Caco-2 (cell line): ENCODE measurements around the gene UNC5B. TPM values are rescaled to one million over a fixed set of nuclear protein-coding genes. Genes with fewer than 3 reads are reported as not detected.

Experiments
- BruUV-seq: library from RNA; stranded (reverse); fragments of 400-500 nt; replicated peaks from 2 replicates; lab custom pipeline; 2021; lab: Mats Ljungman, UMichigan
- CTCF ChIA-PET: fragments of 300-600 bp; sonication (Branson Sonifier 250); formaldehyde crosslinking; loops from one replicate; lab custom pipeline; 2022; ENCODE audit warnings: antibody characterized with exemption; lab: Charles Lee
- POLR2A ChIA-PET: fragments of 300-600 bp; sonication (Branson Sonifier 250); formaldehyde crosslinking; loops from one replicate; lab custom pipeline; 2022; ENCODE audit warnings: antibody characterized with exemption; lab: Charles Lee
- DNase-seq, 2 experiments: peaks; one replicate each; pipeline versions ENCODE4 v3.0.0 to v3.0.0-alpha.2; 2020 to 2022
- H3K27me3 ChIP-seq: replicated peaks from 2 replicates; pipeline ENCODE4 v1.6.0; 2011; ENCODE audit warnings: low read length; ENCODE audit not compliant: control insufficient read depth, insufficient read depth
- H3K36me3 ChIP-seq: 2 replicates; pipeline ENCODE4 v1.5.1; 2011; ENCODE audit warnings: low read length; ENCODE audit not compliant: control insufficient read depth, insufficient read depth
- H3K4me1 ChIP-seq: fragments of 250-450 bp; sonication (Bioruptor Pico); 2 replicates; pipeline ENCODE4 v1.5.1; 2020; ENCODE audit warnings: mild to moderate bottlenecking
- H3K4me3 ChIP-seq: 2 replicates; pipeline ENCODE4 v1.5.1; 2011; ENCODE audit warnings: low read depth, mild to moderate bottlenecking, control low read depth, low read length
- H3K9me3 ChIP-seq: fragments of 250-450 bp; sonication (Bioruptor Pico); 2 replicates; pipeline ENCODE4 v1.5.1; 2020; ENCODE audit warnings: mild to moderate bottlenecking, moderate library complexity
- H3K27ac Mint-ChIP-seq: one replicate; pipeline ENCODE4 v1.8.0; 2022; ENCODE audit warnings: mixed read lengths; ENCODE audit not compliant: unreplicated experiment
- H3K27me3 Mint-ChIP-seq: one replicate; pipeline ENCODE4 v1.8.0; 2022; ENCODE audit warnings: mixed read lengths; ENCODE audit not compliant: insufficient read depth, unreplicated experiment
- H3K36me3 Mint-ChIP-seq: one replicate; pipeline ENCODE4 v1.8.0; 2022; ENCODE audit warnings: mild to moderate bottlenecking, mixed read lengths; ENCODE audit not compliant: insufficient read depth, unreplicated experiment
- H3K4me1 Mint-ChIP-seq: one replicate; pipeline ENCODE4 v1.8.0; 2022; ENCODE audit warnings: low read depth, mixed read lengths; ENCODE audit not compliant: unreplicated experiment
- H3K4me3 Mint-ChIP-seq: one replicate; pipeline ENCODE4 v1.8.0; 2022; ENCODE audit warnings: mild to moderate bottlenecking, moderate library complexity, mixed read lengths; ENCODE audit not compliant: unreplicated experiment
- H3K9me3 Mint-ChIP-seq: one replicate; pipeline ENCODE4 v1.8.0; 2022; ENCODE audit warnings: mixed read lengths; ENCODE audit not compliant: unreplicated experiment
- intact Hi-C: fragments of 100-400 bp; cut with micrococcal nuclease; formaldehyde crosslinking; loops from one replicate; pipeline ENCODE4 v1.10.0; 2022; ENCODE audit not compliant: unreplicated experiment
- total RNA-seq: library from RNA; stranded (reverse); gene quantifications from 2 replicates; pipeline ENCODE4 v1.2.3, GENCODE V29; 2022
- TF ChIP-seq, protein P1 (sequence below), 2 experiments: fragments of 200-600 bp in 1 of 2; IDR thresholded peaks; 1 replicate in 1 of 2; 2 replicates in 1 of 2; pipeline versions ENCODE4 v1.5.1 to v1.8.0; 2011 to 2022; ENCODE audit warnings: antibody characterized with exemption in 1 of 2, control low read depth in 1 of 2, inconsistent platforms in 1 of 2, low read depth in 1 of 2, low read length in 1 of 2, mild to moderate bottlenecking in 1 of 2, moderate library complexity in 1 of 2; ENCODE audit not compliant: insufficient read depth in 1 of 2, severe bottlenecking in 1 of 2, unreplicated experiment in 1 of 2

UNC5B gene
- total RNA-seq, 1 experiment from 2014 or later = 22.4 TPM

DNA sequence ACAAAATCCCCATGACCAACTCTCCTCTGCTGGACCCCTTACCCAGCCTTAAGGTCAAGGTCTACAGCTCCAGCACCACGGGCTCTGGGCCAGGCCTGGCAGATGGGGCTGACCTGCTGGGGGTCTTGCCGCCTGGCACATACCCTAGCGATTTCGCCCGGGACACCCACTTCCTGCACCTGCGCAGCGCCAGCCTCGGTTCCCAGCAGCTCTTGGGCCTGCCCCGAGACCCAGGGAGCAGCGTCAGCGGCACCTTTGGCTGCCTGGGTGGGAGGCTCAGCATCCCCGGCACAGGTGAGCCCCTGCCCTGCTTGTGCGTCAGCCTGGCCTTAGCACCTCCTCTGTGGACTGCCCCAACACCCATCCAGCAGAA is 79.1 kb downstream of the UNC5B start:
- Histone ChIP-seq H3K36me3 (no peaks in the 10 kb centered on the region), H3K4me1 (peaks cover 20% of the 10 kb centered on the region), H3K4me3 (no peak overlapping the region), H3K9me3 (no peaks in the 10 kb centered on the region), H3K27me3 (no peaks in the 10 kb centered on the region)
- Mint-ChIP-seq H3K27me3 (no peaks in the 10 kb centered on the region), H3K4me3 (no peak overlapping the region), H3K36me3 (no peaks in the 10 kb centered on the region), H3K9me3 (no peaks in the 10 kb centered on the region), H3K4me1 (peaks cover 7% of the 10 kb centered on the region), H3K27ac (no peak overlapping the region)
- CTCF ChIA-PET = no interaction called here
- intact Hi-C loops = no loop called here
- DNase-seq = no peak
- BruUV-seq = no TSS peak
- TF ChIP-seq, protein P1, sequence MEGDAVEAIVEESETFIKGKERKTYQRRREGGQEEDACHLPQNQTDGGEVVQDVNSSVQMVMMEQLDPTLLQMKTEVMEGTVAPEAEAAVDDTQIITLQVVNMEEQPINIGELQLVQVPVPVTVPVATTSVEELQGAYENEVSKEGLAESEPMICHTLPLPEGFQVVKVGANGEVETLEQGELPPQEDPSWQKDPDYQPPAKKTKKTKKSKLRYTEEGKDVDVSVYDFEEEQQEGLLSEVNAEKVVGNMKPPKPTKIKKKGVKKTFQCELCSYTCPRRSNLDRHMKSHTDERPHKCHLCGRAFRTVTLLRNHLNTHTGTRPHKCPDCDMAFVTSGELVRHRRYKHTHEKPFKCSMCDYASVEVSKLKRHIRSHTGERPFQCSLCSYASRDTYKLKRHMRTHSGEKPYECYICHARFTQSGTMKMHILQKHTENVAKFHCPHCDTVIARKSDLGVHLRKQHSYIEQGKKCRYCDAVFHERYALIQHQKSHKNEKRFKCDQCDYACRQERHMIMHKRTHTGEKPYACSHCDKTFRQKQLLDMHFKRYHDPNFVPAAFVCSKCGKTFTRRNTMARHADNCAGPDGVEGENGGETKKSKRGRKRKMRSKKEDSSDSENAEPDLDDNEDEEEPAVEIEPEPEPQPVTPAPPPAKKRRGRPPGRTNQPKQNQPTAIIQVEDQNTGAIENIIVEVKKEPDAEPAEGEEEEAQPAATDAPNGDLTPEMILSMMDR (IDR thresholded peaks at IDR 0.05; ENCODE audit: insufficient read depth in 1 of 2, low read depth in 1 of 2, low read length in 1 of 2, severe bottlenecking in 1 of 2, unreplicated experiment in 1 of 2) = no peak
- POLR2A ChIA-PET = no interaction called here

DNA sequence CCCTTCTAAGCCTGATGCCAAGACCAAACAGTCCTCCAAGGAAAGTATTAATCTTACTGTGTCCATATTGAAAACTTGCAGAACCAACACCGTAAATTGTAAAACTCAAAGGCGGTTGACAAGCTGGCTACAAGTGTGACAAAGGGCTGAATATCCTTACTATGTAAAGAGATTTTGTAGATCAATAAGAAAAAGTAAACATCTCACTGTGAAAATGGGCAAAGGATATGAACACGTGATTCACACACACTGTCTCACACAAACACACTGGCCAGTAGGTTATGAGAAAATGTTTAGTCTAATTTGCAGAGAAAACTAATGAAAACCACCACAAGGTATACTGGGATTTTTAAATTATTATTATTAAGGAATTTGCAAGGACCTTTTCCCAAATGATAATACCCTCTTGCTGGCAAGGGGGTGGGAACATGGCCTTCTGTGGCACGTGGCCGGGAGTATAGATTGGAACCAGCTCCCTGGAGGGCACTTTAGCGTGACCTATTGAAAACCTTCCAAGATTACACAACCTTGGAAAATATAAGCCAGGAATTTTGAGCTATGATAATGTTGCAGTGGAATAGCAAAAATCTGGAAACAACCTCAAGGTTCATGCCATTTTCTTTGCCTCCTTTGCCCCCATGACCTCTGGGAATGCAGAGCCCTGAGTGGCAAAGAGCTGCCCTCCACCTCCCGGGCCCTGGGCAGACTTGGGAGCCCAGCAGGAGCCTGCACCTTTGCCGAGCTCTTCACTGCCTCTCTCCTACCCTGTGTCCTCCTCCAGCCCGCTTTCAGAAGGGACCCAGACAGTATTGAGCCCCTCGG is 80.5 kb downstream of the UNC5B start:
- no peaks in the 10 kb centered on the region for H3K36me3 ChIP-seq
- DNase-seq = no peak
- H3K27me3 ChIP-seq = no peaks in the 10 kb centered on the region
- CTCF ChIA-PET = no interaction called here
- Mint-ChIP-seq H3K4me3 (no peak overlapping the region), H3K4me1 (peaks cover 7% of the 10 kb centered on the region), H3K27ac (no peak overlapping the region), H3K36me3 (no peaks in the 10 kb centered on the region), H3K9me3 (no peaks in the 10 kb centered on the region), H3K27me3 (no peaks in the 10 kb centered on the region)
- peaks cover 20% of the 10 kb centered on the region for H3K4me1 ChIP-seq
- intact Hi-C loops = no loop called here
- no peaks in the 10 kb centered on the region for H3K9me3 ChIP-seq
- no peak overlapping the region for H3K4me3 ChIP-seq
- BruUV-seq = no TSS peak
- POLR2A ChIA-PET = interaction anchor here (0.5 kb wide), 1 partner anchor 279 kb away, joined by 3 read pairs; no protein-coding TSS in a partner anchor
- TF ChIP-seq, protein P1 (IDR thresholded peaks at IDR 0.05; ENCODE audit: insufficient read depth in 1 of 2, low read depth in 1 of 2, low read length in 1 of 2, severe bottlenecking in 1 of 2, unreplicated experiment in 1 of 2) = no peak

DNA sequence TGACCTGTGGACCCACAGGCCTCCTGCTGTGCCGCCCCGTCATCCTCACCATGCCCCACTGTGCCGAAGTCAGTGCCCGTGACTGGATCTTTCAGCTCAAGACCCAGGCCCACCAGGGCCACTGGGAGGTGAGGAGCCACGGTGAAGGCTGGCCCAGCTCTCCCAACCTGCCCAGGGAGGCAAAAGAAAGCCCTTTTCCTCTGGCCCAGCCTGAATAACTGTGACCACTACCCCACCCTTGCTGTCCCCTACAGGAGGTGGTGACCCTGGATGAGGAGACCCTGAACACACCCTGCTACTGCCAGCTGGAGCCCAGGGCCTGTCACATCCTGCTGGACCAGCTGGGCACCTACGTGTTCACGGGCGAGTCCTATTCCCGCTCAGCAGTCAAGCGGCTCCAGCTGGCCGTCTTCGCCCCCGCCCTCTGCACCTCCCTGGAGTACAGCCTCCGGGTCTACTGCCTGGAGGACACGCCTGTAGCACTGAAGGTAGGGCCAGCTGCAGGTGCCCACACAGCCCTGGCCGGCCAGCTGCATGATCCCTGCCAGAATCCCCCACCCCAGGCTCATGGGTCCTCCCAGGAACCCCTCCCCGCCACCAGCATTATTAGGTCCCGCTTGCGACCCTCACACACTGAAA is 81.2 kb downstream of the UNC5B start:
- DNase-seq = no peak
- TF ChIP-seq, protein P1 (IDR thresholded peaks at IDR 0.05; ENCODE audit: insufficient read depth in 1 of 2, low read depth in 1 of 2, low read length in 1 of 2, severe bottlenecking in 1 of 2, unreplicated experiment in 1 of 2) = no peak
- no peak overlapping the region for H3K4me3 ChIP-seq
- H3K27me3 Mint-ChIP-seq = no peaks in the 10 kb centered on the region
- no peak overlapping the region for H3K27ac Mint-ChIP-seq
- no peak overlapping the region for H3K4me3 Mint-ChIP-seq
- H3K36me3 Mint-ChIP-seq = no peaks in the 10 kb centered on the region
- CTCF ChIA-PET = no interaction called here
- peaks cover 20% of the 10 kb centered on the region for H3K4me1 ChIP-seq
- no TSS peak for BruUV-seq
- H3K9me3 ChIP-seq = no peaks in the 10 kb centered on the region
- no peaks in the 10 kb centered on the region for H3K36me3 ChIP-seq
- POLR2A ChIA-PET = interaction anchor here (0.5 kb wide), 1 partner anchor 279 kb away, joined by 3 read pairs; no protein-coding TSS in a partner anchor
- no peaks in the 10 kb centered on the region for H3K9me3 Mint-ChIP-seq
- peaks cover 7% of the 10 kb centered on the region for H3K4me1 Mint-ChIP-seq
- intact Hi-C loops = no loop called here
- H3K27me3 ChIP-seq = no peaks in the 10 kb centered on the region
